Measurements from ENCODE around the gene ZBTB39. TPM values are rescaled to one million over a fixed set of nuclear protein-coding genes. Genes with fewer than 3 reads are reported as not detected.

ZBTB39 gene
- polyA plus RNA-seq, 4 donors, result 0.81 to 6.5 (median 1.8) TPM

- 0 to 69% (median 29%) methylated on average over 1 of the region's 1 CpG for WGBS, 3 donors
- H3K4me3 ChIP-seq (ENCODE audit: low read depth in 1 of 3, low read length in 3 of 3), result peak overlapping the region in 2 of 3 donors; percentile 66 to 69
- peak overlapping the region; percentile 78 to 88 (median 80) for H3K27ac ChIP-seq (ENCODE audit: low read depth in 1 of 3, low read length in 2 of 3)
Observed at GRCh38 chr12:57048423-57049118, 42.2 kb upstream of the ZBTB39 start.

GRCh38 chr12:57047981-57048380 lies 41.6 kb upstream of the ZBTB39 start:
- peak overlapping the region in 1 of 3 donors; percentile 88 for H3K27ac ChIP-seq (ENCODE audit: low read depth in 1 of 3, low read length in 2 of 3)
- H3K9me3 ChIP-seq (ENCODE audit: control insufficient read depth in 2 of 2, insufficient read depth in 1 of 2, low read depth in 1 of 2, low read length in 1 of 2), result no peaks in the 10 kb centered on the region
- DNase-seq (no peak), FAIRE-seq (no peak)
- peak overlapping the region in 2 of 3 donors; percentile 66 to 69 for H3K4me3 ChIP-seq (ENCODE audit: low read depth in 1 of 3, low read length in 3 of 3)
- no peaks in the 10 kb centered on the region for H3K27me3 ChIP-seq (ENCODE audit: control insufficient read depth in 3 of 3, insufficient read depth in 3 of 3, low read length in 3 of 3)
- WGBS, 3 donors, result 69 to 85% (median 75%) methylated on average over 1 of the region's 1 CpG
- H3K4me1 ChIP-seq (ENCODE audit: control insufficient read depth in 3 of 3, insufficient read depth in 2 of 3, low read depth in 1 of 3, low read length in 2 of 3), result peaks cover 3 to 44% (median 8%) of the 10 kb centered on the region in 3 donors
- peaks cover 0 to 49% (median 8%) of the 10 kb centered on the region in 3 donors for H3K36me3 ChIP-seq (ENCODE audit: control insufficient read depth in 3 of 3, insufficient read depth in 2 of 3, low read depth in 1 of 3, low read length in 3 of 3)

More at GRCh38 chr12:57048423-57049118, 42.2 kb upstream of the ZBTB39 start:
- peaks cover 3 to 44% (median 8%) of the 10 kb centered on the region in 3 donors for H3K4me1 ChIP-seq (ENCODE audit: control insufficient read depth in 3 of 3, insufficient read depth in 2 of 3, low read depth in 1 of 3, low read length in 2 of 3)
- FAIRE-seq, result no peak
- peaks cover 0 to 44% (median 3%) of the 10 kb centered on the region in 3 donors for H3K36me3 ChIP-seq (ENCODE audit: control insufficient read depth in 3 of 3, insufficient read depth in 2 of 3, low read depth in 1 of 3, low read length in 3 of 3)
- DNase-seq, result no peak
- H3K9me3 ChIP-seq (ENCODE audit: control insufficient read depth in 2 of 2, insufficient read depth in 1 of 2, low read depth in 1 of 2, low read length in 1 of 2), result no peaks in the 10 kb centered on the region
- H3K27me3 ChIP-seq (ENCODE audit: control insufficient read depth in 3 of 3, insufficient read depth in 3 of 3, low read length in 3 of 3), result no peaks in the 10 kb centered on the region

GRCh38 chr12:57046947-57047890 lies 40.9 kb upstream of the ZBTB39 start:
- H3K9me3 ChIP-seq (ENCODE audit: control insufficient read depth in 2 of 2, insufficient read depth in 1 of 2, low read depth in 1 of 2, low read length in 1 of 2), result no peaks in the 10 kb centered on the region
- peaks cover 0 to 55% (median 8%) of the 10 kb centered on the region in 3 donors for H3K36me3 ChIP-seq (ENCODE audit: control insufficient read depth in 3 of 3, insufficient read depth in 2 of 3, low read depth in 1 of 3, low read length in 3 of 3)
- H3K4me3 ChIP-seq (ENCODE audit: low read depth in 1 of 3, low read length in 3 of 3), result peak overlapping the region in 2 of 3 donors; percentile 66 to 69
- 50 to 58% (median 57%) methylated on average over 10 of the region's 10 CpGs for WGBS, 3 donors
- no peak for FAIRE-seq
- H3K4me1 ChIP-seq (ENCODE audit: control insufficient read depth in 3 of 3, insufficient read depth in 2 of 3, low read depth in 1 of 3, low read length in 2 of 3), result peaks cover 3 to 44% (median 8%) of the 10 kb centered on the region in 3 donors
- no peak for DNase-seq
- no peak overlapping the region for H3K27ac ChIP-seq (ENCODE audit: low read depth in 1 of 3, low read length in 2 of 3)
- no peaks in the 10 kb centered on the region for H3K27me3 ChIP-seq (ENCODE audit: control insufficient read depth in 3 of 3, insufficient read depth in 3 of 3, low read length in 3 of 3)

- peak overlapping the region in 1 of 3 donors; percentile 66 for H3K4me3 ChIP-seq (ENCODE audit: low read depth in 1 of 3, low read length in 3 of 3)
- H3K9me3 ChIP-seq (ENCODE audit: control insufficient read depth in 2 of 2, insufficient read depth in 1 of 2, low read depth in 1 of 2, low read length in 1 of 2), result no peaks in the 10 kb centered on the region
- no peak for FAIRE-seq
Observed at GRCh38 chr12:57046086-57046791, 39.9 kb upstream of the ZBTB39 start.

GRCh38 chr12:57044889-57045288 lies 38.5 kb upstream of the ZBTB39 start:
- Histone ChIP-seq H3K27me3 (ENCODE audit: control insufficient read depth in 3 of 3, insufficient read depth in 3 of 3, low read length in 3 of 3) (no peaks in the 10 kb centered on the region), H3K4me1 (ENCODE audit: control insufficient read depth in 3 of 3, insufficient read depth in 2 of 3, low read depth in 1 of 3, low read length in 2 of 3) (peaks cover 3 to 27% (median 3%) of the 10 kb centered on the region in 3 donors), H3K4me3 (ENCODE audit: low read depth in 1 of 3, low read length in 3 of 3) (no peak overlapping the region), H3K9me3 (ENCODE audit: control insufficient read depth in 2 of 2, insufficient read depth in 1 of 2, low read depth in 1 of 2, low read length in 1 of 2) (no peaks in the 10 kb centered on the region), H3K27ac (ENCODE audit: low read depth in 1 of 3, low read length in 2 of 3) (no peak overlapping the region), H3K36me3 (ENCODE audit: control insufficient read depth in 3 of 3, insufficient read depth in 2 of 3, low read depth in 1 of 3, low read length in 3 of 3) (peaks cover 0 to 64% (median 10%) of the 10 kb centered on the region in 3 donors)
- no peak for DNase-seq
- whole genome bisulfite sequencing, 3 donors, result 90 to 94% (median 92%) methylated on average over 3 of the region's 3 CpGs
- no peak for FAIRE-seq

More at GRCh38 chr12:57046086-57046791, 39.9 kb upstream of the ZBTB39 start:
- H3K36me3 ChIP-seq (ENCODE audit: control insufficient read depth in 3 of 3, insufficient read depth in 2 of 3, low read depth in 1 of 3, low read length in 3 of 3), result peaks cover 0 to 57% (median 8%) of the 10 kb centered on the region in 3 donors
- H3K27me3 ChIP-seq (ENCODE audit: control insufficient read depth in 3 of 3, insufficient read depth in 3 of 3, low read length in 3 of 3), result no peaks in the 10 kb centered on the region
- H3K4me1 ChIP-seq (ENCODE audit: control insufficient read depth in 3 of 3, insufficient read depth in 2 of 3, low read depth in 1 of 3, low read length in 2 of 3), result peaks cover 3 to 38% (median 7%) of the 10 kb centered on the region in 3 donors
- 67 to 73% (median 72%) methylated on average over 6 of the region's 6 CpGs for WGBS, 3 donors
- H3K27ac ChIP-seq (ENCODE audit: low read depth in 1 of 3, low read length in 2 of 3), result no peak overlapping the region
- no peak for DNase-seq

GRCh38 chr12:57044468-57044867 lies 38.1 kb upstream of the ZBTB39 start:
- H3K36me3 ChIP-seq (ENCODE audit: control insufficient read depth in 3 of 3, insufficient read depth in 2 of 3, low read depth in 1 of 3, low read length in 3 of 3), result peaks cover 0 to 67% (median 14%) of the 10 kb centered on the region in 3 donors
- no peak overlapping the region for H3K4me3 ChIP-seq (ENCODE audit: low read depth in 1 of 3, low read length in 3 of 3)
- peaks cover 3 to 27% (median 3%) of the 10 kb centered on the region in 3 donors for H3K4me1 ChIP-seq (ENCODE audit: control insufficient read depth in 3 of 3, insufficient read depth in 2 of 3, low read depth in 1 of 3, low read length in 2 of 3)
- H3K9me3 ChIP-seq (ENCODE audit: control insufficient read depth in 2 of 2, insufficient read depth in 1 of 2, low read depth in 1 of 2, low read length in 1 of 2), result no peaks in the 10 kb centered on the region
- 86 to 92% (median 88%) methylated on average over 6 of the region's 6 CpGs for WGBS, 3 donors
- H3K27ac ChIP-seq (ENCODE audit: low read depth in 1 of 3, low read length in 2 of 3), result no peak overlapping the region
- no peak for FAIRE-seq
- H3K27me3 ChIP-seq (ENCODE audit: control insufficient read depth in 3 of 3, insufficient read depth in 3 of 3, low read length in 3 of 3), result no peaks in the 10 kb centered on the region
- no peak for DNase-seq

- H3K36me3 ChIP-seq (ENCODE audit: control insufficient read depth in 3 of 3, insufficient read depth in 2 of 3, low read depth in 1 of 3, low read length in 3 of 3), result peaks cover 0 to 76% (median 25%) of the 10 kb centered on the region in 3 donors
- H3K9me3 ChIP-seq (ENCODE audit: control insufficient read depth in 2 of 2, insufficient read depth in 1 of 2, low read depth in 1 of 2, low read length in 1 of 2), result no peaks in the 10 kb centered on the region
- DNase-seq (no peak), FAIRE-seq (no peak)
- WGBS, 3 donors, result 94 to 100% (median 96%) methylated on average over 2 of the region's 2 CpGs
- no peak overlapping the region for H3K4me3 ChIP-seq (ENCODE audit: low read depth in 1 of 3, low read length in 3 of 3)
- H3K4me1 ChIP-seq (ENCODE audit: control insufficient read depth in 3 of 3, insufficient read depth in 2 of 3, low read depth in 1 of 3, low read length in 2 of 3), result peaks cover 1 to 21% (median 3%) of the 10 kb centered on the region in 3 donors
- no peaks in the 10 kb centered on the region for H3K27me3 ChIP-seq (ENCODE audit: control insufficient read depth in 3 of 3, insufficient read depth in 3 of 3, low read length in 3 of 3)
- no peak overlapping the region for H3K27ac ChIP-seq (ENCODE audit: low read depth in 1 of 3, low read length in 2 of 3)
Observed at GRCh38 chr12:57042695-57043094, 36.3 kb upstream of the ZBTB39 start.

GRCh38 chr12:57040750-57041149 lies 34.4 kb upstream of the ZBTB39 start:
- WGBS, 3 donors, result 65 to 82% (median 65%) methylated on average over 2 of the region's 2 CpGs
- Histone ChIP-seq H3K27me3 (ENCODE audit: control insufficient read depth in 3 of 3, insufficient read depth in 3 of 3, low read length in 3 of 3) (no peaks in the 10 kb centered on the region), H3K27ac (ENCODE audit: low read depth in 1 of 3, low read length in 2 of 3) (no peak overlapping the region), H3K4me3 (ENCODE audit: low read depth in 1 of 3, low read length in 3 of 3) (no peak overlapping the region), H3K9me3 (ENCODE audit: control insufficient read depth in 2 of 2, insufficient read depth in 1 of 2, low read depth in 1 of 2, low read length in 1 of 2) (no peaks in the 10 kb centered on the region), H3K36me3 (ENCODE audit: control insufficient read depth in 3 of 3, insufficient read depth in 2 of 3, low read depth in 1 of 3, low read length in 3 of 3) (peaks cover 0 to 78% (median 40%) of the 10 kb centered on the region in 3 donors), H3K4me1 (ENCODE audit: control insufficient read depth in 3 of 3, insufficient read depth in 2 of 3, low read depth in 1 of 3, low read length in 2 of 3) (peaks cover 0 to 3% (median 3%) of the 10 kb centered on the region in 3 donors)
- DNase-seq (no peak), FAIRE-seq (no peak)

All from small intestine (tissue), 7 donors.